T-helper 2 cell treated with Interferon-gamma antibody and Interleukin-4, amounts not matched to agents 5 μg/mL and 100 μg/mL, for 36 hours (primary cell): ENCODE results near the gene SQSTM1.

Experiments used
- DNase-seq: peaks from one replicate; pipeline ENCODE4 v3.0.0; 2021; ENCODE audit warnings: low spot score
- H3K27ac Mint-ChIP-seq: one replicate; pipeline ENCODE4 v1.8.0; 2021; ENCODE audit warnings: mild to moderate bottlenecking, mixed read lengths
- H3K27me3 Mint-ChIP-seq: one replicate; pipeline ENCODE4 v1.8.0; 2021; ENCODE audit warnings: low read depth, mixed read lengths
- H3K36me3 Mint-ChIP-seq: one replicate; pipeline ENCODE4 v1.8.0; 2021; ENCODE audit warnings: low read depth, mixed read lengths
- H3K4me1 Mint-ChIP-seq: one replicate; pipeline ENCODE4 v1.8.0; 2021; ENCODE audit warnings: low read depth, mixed read lengths
- H3K4me3 Mint-ChIP-seq: one replicate; pipeline ENCODE4 v1.8.0; 2022; ENCODE audit warnings: mild to moderate bottlenecking, moderate library complexity, mixed read lengths
- H3K9me3 Mint-ChIP-seq: one replicate; pipeline ENCODE4 v1.8.0; 2021; ENCODE audit warnings: mixed read lengths

Gene SQSTM1

DNA sequence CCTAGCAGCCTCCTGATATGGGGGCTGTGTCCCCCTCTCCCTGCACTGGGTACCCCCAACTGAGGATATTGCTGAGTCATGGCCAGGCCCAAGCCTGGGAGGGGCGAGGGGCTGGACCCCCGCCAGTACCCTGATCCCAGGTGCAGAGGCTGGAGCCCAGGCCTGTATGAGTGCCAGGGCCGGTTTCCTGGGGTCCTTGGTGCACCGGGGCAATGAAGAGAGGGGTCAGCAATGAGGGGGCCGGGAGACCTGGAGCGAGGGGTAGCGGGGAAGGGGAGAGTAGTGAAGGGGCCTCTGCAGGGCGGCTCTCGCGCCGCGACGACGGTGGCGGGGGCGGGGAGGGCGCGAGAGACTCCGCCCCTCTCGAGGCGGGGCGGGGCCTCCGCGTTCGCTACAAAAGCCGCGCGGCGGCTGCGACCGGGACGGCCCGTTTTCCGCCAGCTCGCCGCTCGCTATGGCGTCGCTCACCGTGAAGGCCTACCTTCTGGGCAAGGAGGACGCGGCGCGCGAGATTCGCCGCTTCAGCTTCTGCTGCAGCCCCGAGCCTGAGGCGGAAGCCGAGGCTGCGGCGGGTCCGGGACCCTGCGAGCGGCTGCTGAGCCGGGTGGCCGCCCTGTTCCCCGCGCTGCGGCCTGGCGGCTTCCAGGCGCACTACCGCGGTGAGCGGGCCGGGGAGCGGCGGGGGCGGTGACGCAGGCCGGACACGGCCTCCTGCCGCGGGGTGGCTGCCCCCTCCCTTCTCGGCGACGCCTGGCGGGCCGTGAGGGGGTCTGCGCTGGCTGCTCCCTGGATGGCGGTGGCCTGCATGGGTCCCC is at the start of gene SQSTM1:
TSS of gene SQSTM1 (plus strand) at position 423 of the 815 bp plus-strand sequence. CDS start at position 455, 32 bp downstream.
- peaks cover 34% of the 10 kb centered on the region for H3K36me3 Mint-ChIP-seq
- H3K4me1 Mint-ChIP-seq, result peaks cover 28% of the 10 kb centered on the region
- peak; percentile 83 for DNase-seq
- no peaks in the 10 kb centered on the region for H3K27me3 Mint-ChIP-seq
- H3K9me3 Mint-ChIP-seq, result no peaks in the 10 kb centered on the region
- H3K4me3 Mint-ChIP-seq, result peak within 1 kb of the TSS; percentile 94
- peak within 1 kb of the TSS; percentile 96 for H3K27ac Mint-ChIP-seq

DNA sequence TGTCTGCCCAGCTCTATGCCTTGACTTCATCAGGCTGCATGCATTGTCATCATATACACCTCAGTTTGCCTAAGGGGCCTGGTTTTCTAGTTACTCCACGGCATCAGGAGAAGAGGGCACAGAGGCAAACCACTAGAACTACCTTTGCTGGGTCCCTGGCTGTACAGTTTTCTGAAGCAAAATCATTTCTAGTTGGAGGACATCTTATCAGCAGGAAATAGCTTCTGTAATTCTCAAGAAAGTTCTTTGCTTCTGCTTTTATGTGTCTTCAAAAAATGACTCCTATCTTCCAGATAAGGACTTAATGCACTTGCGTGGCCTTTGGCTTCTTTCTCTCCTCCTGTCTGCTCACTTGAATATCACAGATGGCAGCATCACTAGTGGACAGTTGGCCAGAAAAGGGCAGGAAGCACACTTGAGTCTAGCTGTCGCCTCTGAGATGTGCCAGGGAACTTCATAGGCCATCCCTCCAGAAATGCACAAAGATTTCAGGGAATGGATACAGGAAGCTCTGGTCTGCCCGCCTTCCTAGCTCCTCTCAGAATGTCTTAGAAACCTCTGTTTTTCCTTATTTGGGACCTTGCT is 49.3 kb upstream of the SQSTM1 start:
- peaks cover 4% of the 10 kb centered on the region for H3K4me1 Mint-ChIP-seq
- no peaks in the 10 kb centered on the region for H3K27me3 Mint-ChIP-seq
- H3K27ac Mint-ChIP-seq, result no peak overlapping the region
- H3K9me3 Mint-ChIP-seq, result no peaks in the 10 kb centered on the region
- DNase-seq, result no peak
- H3K4me3 Mint-ChIP-seq, result no peak overlapping the region
- H3K36me3 Mint-ChIP-seq, result peaks cover 58% of the 10 kb centered on the region

DNA sequence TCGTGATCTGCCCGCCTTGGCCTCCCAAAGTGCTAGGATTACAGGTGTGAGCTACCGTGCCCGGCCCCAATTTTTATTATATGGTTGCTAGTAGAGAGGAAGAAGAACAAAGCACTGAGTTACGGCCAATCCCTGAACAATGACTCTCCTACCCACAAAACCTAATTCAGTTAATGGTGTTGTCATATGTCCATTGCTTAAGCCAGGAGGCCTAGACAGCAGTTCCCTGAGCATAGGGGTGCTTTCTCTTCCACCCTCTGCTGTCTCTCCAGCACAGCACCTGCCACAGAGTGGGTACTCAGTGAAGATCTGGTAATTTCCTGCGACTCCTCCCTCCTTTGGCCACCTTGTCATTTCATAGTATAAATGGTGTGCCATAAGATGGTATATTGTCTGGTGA is 48.4 kb upstream of the SQSTM1 start:
- Mint-ChIP-seq H3K36me3 (peaks cover 55% of the 10 kb centered on the region), H3K9me3 (no peaks in the 10 kb centered on the region), H3K27ac (no peak overlapping the region), H3K4me3 (no peak overlapping the region), H3K4me1 (peaks cover 4% of the 10 kb centered on the region), H3K27me3 (no peaks in the 10 kb centered on the region)
- no peak for DNase-seq

DNA sequence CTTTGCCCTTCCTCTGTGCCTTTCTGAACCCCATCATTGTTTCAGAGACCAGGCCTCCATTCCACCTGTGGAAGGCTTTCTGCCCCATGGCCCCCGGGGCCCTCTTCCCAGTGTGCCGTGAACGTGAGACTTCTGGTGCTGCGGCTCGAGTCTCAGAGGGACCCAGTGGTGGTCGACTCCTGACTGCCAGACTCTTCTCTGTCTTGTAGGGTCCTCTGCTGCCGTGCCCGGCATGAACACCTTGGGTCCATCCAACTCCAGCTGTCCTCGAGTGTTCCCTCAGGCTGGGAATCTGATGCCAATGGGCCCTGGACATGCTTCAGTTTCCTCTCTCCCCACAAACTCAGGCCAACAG is 47.0 kb upstream of the SQSTM1 start:
- peaks cover 59% of the 10 kb centered on the region for H3K36me3 Mint-ChIP-seq
- H3K9me3 Mint-ChIP-seq, result no peaks in the 10 kb centered on the region
- no peak overlapping the region for H3K4me3 Mint-ChIP-seq
- no peak overlapping the region for H3K27ac Mint-ChIP-seq
- H3K27me3 Mint-ChIP-seq, result no peaks in the 10 kb centered on the region
- no peaks in the 10 kb centered on the region for H3K4me1 Mint-ChIP-seq
- DNase-seq, result no peak

DNA sequence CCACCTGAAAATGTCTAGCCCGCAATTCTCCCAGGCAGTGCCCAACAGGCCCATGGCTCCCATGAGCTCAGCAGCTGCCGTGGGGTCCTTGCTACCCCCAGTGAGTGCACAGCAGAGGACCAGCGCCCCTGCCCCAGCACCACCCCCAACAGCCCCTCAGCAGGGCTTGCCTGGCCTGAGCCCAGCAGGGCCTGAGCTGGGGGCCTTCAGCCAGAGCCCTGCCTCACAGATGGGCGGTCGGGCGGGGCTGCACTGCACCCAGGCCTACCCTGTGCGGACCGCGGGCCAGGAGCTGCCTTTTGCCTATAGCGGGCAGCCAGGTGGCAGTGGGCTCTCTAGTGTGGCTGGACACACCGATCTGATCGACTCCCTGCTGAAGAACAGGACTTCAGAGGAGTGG is 46.3 kb upstream of the SQSTM1 start:
- H3K27ac Mint-ChIP-seq, result no peak overlapping the region
- H3K9me3 Mint-ChIP-seq, result no peaks in the 10 kb centered on the region
- no peak for DNase-seq
- no peak overlapping the region for H3K4me3 Mint-ChIP-seq
- H3K36me3 Mint-ChIP-seq, result peaks cover 55% of the 10 kb centered on the region
- H3K27me3 Mint-ChIP-seq, result no peaks in the 10 kb centered on the region
- H3K4me1 Mint-ChIP-seq, result no peaks in the 10 kb centered on the region

DNA sequence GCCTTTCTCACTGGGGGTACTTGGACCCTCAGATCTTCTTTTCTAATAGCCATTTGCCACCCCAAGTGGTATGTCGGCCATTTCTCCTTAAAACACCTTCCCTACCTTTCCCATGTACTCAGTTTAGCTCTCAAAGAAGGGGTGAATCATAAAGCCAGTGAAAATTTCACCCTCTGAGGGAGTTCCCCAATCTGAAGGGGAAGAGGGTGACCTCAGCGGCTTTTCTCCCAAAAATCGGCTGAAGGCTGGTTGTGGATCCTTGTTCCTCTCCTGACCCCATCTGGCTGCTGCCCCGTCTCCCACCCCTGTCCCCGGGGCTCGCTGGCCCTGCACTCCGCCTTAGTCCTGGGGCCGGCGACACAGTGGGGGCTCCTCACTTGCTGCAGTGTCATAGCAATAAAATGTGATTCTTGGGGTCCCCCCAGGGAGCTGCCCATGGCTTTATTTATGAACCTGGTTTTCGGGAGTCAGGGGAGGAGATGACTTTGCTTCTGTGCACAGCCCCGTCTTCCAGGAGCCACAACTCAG is 44.2 kb upstream of the SQSTM1 start:
- Mint-ChIP-seq H3K9me3 (no peaks in the 10 kb centered on the region), H3K4me1 (no peaks in the 10 kb centered on the region), H3K27ac (no peak overlapping the region), H3K4me3 (no peak overlapping the region), H3K27me3 (no peaks in the 10 kb centered on the region), H3K36me3 (peaks cover 45% of the 10 kb centered on the region)
- no peak for DNase-seq

DNA sequence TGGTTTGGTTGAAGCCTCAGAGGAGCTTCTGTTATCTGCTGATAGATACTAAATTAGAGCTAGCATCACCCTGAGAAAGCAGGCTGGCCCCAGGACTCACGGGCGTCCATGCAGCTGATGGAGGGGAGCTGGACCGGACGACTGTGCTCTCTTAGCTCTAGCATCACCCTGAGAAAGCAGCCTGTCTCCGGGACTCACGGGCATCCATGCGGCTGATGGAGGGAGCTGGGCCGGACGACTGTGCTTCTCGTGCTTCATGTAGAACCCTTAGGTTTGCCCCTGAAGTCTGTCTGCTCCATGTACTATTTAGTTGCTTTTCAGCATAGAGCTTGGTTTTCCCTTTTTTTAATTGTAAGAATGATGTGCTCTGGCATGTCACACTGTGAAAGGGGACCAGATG is 43.2 kb upstream of the SQSTM1 start:
- no peaks in the 10 kb centered on the region for H3K27me3 Mint-ChIP-seq
- peaks cover 40% of the 10 kb centered on the region for H3K36me3 Mint-ChIP-seq
- H3K4me3 Mint-ChIP-seq, result no peak overlapping the region
- H3K4me1 Mint-ChIP-seq, result no peaks in the 10 kb centered on the region
- H3K9me3 Mint-ChIP-seq, result no peaks in the 10 kb centered on the region
- H3K27ac Mint-ChIP-seq, result no peak overlapping the region
- DNase-seq, result no peak

DNA sequence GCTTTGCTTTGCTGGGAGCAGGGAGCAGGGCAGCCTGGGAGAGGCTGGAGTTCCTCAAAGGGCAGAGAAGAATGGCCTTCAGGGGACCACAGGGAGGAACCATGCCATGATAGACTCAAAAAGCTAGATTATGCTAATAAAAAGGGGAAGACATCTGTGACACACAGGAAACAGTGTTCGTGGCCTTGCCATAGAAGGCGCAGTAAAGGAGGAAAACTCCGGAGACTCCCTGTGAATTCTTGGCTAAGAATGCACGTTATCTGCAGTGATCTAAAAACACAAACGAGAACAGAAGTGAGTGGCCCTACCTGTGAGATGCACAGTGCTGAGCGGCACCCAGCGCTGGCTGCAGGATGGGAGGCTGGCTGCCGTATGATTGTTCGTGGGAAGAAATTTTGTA is 42.8 kb upstream of the SQSTM1 start:
- H3K9me3 Mint-ChIP-seq, result no peaks in the 10 kb centered on the region
- peaks cover 38% of the 10 kb centered on the region for H3K36me3 Mint-ChIP-seq
- no peak overlapping the region for H3K27ac Mint-ChIP-seq
- DNase-seq, result no peak
- H3K4me1 Mint-ChIP-seq, result no peaks in the 10 kb centered on the region
- H3K27me3 Mint-ChIP-seq, result no peaks in the 10 kb centered on the region
- no peak overlapping the region for H3K4me3 Mint-ChIP-seq

DNA sequence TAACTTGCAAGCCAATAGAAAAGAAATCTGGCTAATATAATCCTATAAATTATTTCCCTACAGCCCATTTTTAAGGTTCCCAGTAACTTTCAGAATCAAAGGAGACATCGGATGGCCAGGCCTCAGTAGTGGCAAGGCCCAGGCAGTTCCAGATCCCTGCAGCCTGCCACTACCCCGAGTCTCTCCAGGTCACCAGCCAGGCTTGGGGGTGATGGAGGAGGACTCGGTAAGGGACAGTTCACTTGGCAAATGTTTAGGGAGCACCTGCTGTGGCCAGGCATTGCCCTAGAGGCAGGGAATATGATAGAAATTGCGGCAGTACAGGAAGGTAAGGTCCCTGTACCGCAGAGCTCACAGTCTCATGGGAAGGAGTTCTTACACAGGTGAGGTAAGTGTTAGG is 42.1 kb upstream of the SQSTM1 start:
- Mint-ChIP-seq H3K4me3 (no peak overlapping the region), H3K4me1 (no peaks in the 10 kb centered on the region), H3K27ac (no peak overlapping the region), H3K27me3 (no peaks in the 10 kb centered on the region), H3K9me3 (no peaks in the 10 kb centered on the region), H3K36me3 (peaks cover 31% of the 10 kb centered on the region)
- no peak for DNase-seq

DNA sequence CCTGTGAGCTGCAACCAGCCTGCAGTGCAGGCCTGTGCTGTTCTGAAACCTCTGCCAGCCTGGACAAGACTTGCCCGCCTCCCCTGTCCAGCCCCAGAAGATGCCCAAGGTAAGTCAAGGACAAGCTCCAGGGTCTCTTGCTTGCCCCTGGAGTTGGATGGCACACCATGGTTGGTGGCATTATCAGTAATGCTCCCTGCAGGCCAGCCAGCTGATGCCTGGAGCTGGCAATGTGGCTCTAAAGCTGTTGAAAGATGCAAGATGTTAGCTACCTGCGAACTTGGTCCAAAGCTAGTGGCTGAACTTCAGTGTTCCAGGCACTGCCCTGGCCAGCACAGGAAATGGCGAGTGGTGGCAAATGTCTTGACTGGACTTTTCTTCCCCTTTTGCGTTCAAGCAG is 40.9 kb upstream of the SQSTM1 start:
- Mint-ChIP-seq H3K27ac (no peak overlapping the region), H3K9me3 (no peaks in the 10 kb centered on the region), H3K36me3 (peaks cover 29% of the 10 kb centered on the region), H3K4me1 (no peaks in the 10 kb centered on the region), H3K4me3 (no peak overlapping the region), H3K27me3 (no peaks in the 10 kb centered on the region)
- no peak for DNase-seq

DNA sequence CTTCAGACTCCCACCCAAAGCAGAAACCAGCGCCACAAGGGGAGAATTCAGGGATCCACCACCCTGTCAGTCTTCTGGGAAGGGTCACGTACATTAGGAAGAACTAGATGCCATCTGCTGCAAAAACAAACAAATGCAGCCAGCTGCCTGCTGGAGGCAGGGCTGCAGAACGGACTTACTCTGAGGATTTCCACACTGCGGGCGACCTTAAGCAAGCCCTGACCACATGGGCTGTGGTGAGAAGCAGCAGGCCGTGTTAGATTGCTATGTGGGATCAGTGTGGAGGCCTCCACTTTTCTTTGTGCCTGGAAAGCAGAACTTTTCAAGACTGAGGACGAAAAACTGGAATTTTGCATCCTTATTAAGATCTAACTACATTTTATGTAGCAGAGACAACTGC is 40.3 kb upstream of the SQSTM1 start:
- Mint-ChIP-seq H3K27me3 (no peaks in the 10 kb centered on the region), H3K4me3 (no peak overlapping the region), H3K27ac (no peak overlapping the region), H3K9me3 (no peaks in the 10 kb centered on the region), H3K4me1 (no peaks in the 10 kb centered on the region), H3K36me3 (peaks cover 29% of the 10 kb centered on the region)
- DNase-seq, result no peak

DNA sequence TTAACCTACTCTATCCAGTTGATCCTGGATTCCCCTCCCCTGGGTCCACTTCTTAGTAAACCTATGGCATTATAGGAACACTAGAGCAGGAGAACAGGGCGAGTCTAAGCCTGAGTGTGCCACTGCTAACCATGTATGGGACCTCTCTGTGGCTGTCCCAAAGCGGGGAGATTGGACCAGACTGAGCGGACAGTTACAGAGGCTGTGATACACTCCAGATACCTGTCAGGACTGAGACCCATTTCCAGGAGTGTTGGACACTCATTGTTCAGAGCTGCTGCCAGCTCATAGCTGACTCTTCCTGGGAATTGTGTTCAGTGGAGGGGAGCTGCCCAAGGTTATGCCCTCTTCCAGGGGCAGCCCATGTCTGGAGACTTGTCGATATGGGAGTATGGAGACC is 38.9 kb upstream of the SQSTM1 start:
- DNase-seq, result no peak
- no peaks in the 10 kb centered on the region for H3K9me3 Mint-ChIP-seq
- peak overlapping the region; percentile 60 for H3K27ac Mint-ChIP-seq
- H3K4me3 Mint-ChIP-seq, result no peak overlapping the region
- H3K4me1 Mint-ChIP-seq, result no peaks in the 10 kb centered on the region
- no peaks in the 10 kb centered on the region for H3K27me3 Mint-ChIP-seq
- H3K36me3 Mint-ChIP-seq, result peaks cover 22% of the 10 kb centered on the region

DNA sequence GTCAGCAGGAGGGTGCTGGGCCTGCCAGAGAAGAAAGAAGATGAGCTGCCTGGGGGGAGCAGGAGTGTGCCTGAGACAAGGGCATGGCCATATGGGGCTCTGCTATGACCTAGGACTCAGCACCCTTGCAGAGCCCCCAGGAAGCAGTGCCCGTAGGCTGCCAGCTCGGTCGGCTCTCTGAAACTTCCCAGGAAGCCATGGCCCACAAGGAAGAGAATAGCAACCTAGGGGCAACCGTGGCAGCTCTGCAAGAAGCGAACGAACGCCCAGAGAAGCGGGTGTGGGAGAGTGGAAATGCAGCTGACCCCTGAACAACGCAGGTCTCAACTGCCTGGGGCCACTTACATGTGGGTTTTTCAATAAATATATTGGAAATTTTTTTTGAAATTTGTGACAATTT is 37.6 kb upstream of the SQSTM1 start:
- H3K4me3 Mint-ChIP-seq, result no peak overlapping the region
- peaks cover 17% of the 10 kb centered on the region for H3K36me3 Mint-ChIP-seq
- H3K9me3 Mint-ChIP-seq, result no peaks in the 10 kb centered on the region
- H3K27me3 Mint-ChIP-seq, result no peaks in the 10 kb centered on the region
- no peaks in the 10 kb centered on the region for H3K4me1 Mint-ChIP-seq
- DNase-seq, result no peak
- H3K27ac Mint-ChIP-seq, result no peak overlapping the region

DNA sequence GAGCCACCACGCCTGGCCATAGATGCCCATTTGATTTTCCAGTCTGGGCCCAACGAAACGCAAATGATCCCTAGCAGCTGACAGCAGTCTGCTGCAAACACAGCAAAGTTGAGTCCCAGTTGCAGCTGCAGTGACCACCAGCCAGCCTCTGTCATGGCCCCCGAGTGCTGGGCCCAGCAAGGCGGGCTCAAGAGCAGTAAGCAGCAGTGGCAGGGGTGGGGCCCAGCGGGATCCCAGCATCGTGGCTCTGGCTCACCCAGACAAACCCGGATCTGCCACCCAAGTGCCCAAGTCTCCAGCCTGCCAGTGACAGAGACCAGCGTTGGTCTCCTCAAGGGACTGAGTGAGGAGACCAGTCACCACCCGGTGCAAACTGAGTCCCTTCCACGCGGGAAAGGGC is 33.8 kb upstream of the SQSTM1 start:
- Mint-ChIP-seq H3K27ac (no peak overlapping the region), H3K9me3 (no peaks in the 10 kb centered on the region), H3K27me3 (no peaks in the 10 kb centered on the region), H3K4me1 (no peaks in the 10 kb centered on the region), H3K36me3 (peaks cover 1% of the 10 kb centered on the region), H3K4me3 (no peak overlapping the region)
- DNase-seq, result no peak
